HCT116 (cell line): Measurements from ENCODE around the gene ABCC9. TPM values are rescaled to one million over a fixed set of nuclear protein-coding genes. Genes with fewer than 3 reads are reported as not detected.

Experiments used
- ATAC-seq: fragments of 200-7000 bp; cut with Tn5 transposase; 2 replicates; pipeline ENCODE4 v1.9.1; 2020; ENCODE audit warnings: mild to moderate bottlenecking, moderate library complexity
- BruUV-seq: library from RNA; stranded (reverse); fragments of 400-500 nt; replicated peaks from 2 replicates; lab custom pipeline; 2021; lab: Mats Ljungman, UMichigan
- CTCF ChIA-PET: fragments of 300-600 bp; sonication (Branson Sonifier 250); formaldehyde crosslinking; loops from one replicate; lab custom pipeline; 2021; ENCODE audit warnings: antibody characterized with exemption; lab: Charles Lee
- POLR2A ChIA-PET: fragments of 300-600, 350-600 bp; sonication (Branson Sonifier 250); formaldehyde crosslinking; loops from one replicate; lab custom pipeline; 2021; ENCODE audit warnings: antibody characterized with exemption; lab: Charles Lee
- RAD21 ChIA-PET, 2 experiments: fragments of 300-600 bp; sonication (Branson Sonifier 250); formaldehyde crosslinking; loops; one replicate each; lab custom pipeline; 2023; ENCODE audit warnings: low total read pairs in 2 of 2; ENCODE audit not compliant: uncharacterized antibody in 2 of 2, unreplicated experiment in 2 of 2, low non-redundant PET in 1 of 2; lab: Charles Lee
- DNase-seq: peaks from one replicate; pipeline ENCODE4 v3.0.0-alpha.2; 2010; ENCODE audit warnings: low read depth, low spot score
- H2AFZ ChIP-seq: fragments of 200-600 bp; shearing (Covaris generic), sonication (generic); 2 replicates; pipeline ENCODE4 v1.6.1; 2017; ENCODE audit warnings: low read depth, mixed run types, mixed read lengths, antibody characterized with exemption, low read length; ENCODE audit not compliant: poor library complexity, severe bottlenecking
- H3K27ac ChIP-seq: 2 replicates; pipeline ENCODE4 v1.5.1; 2012; ENCODE audit warnings: low read depth, low read length
- H3K27me3 ChIP-seq: fragments of 200-600 bp; sonication (generic); 2 replicates; pipeline ENCODE4 v1.6.1; 2016; ENCODE audit warnings: mixed run types, low read length, mixed read lengths; ENCODE audit not compliant: insufficient read depth
- H3K36me3 ChIP-seq, 2 experiments: fragments of 200-500 bp in 1 of 2; fragments of 200-600 bp in 1 of 2; sonication (Bioruptor generic) in 1 of 2; sonication (generic) in 1 of 2; 2 replicates each; pipeline versions ENCODE4 v1.5.1 to v1.6.1; 2014 to 2016; ENCODE audit warnings: low read length in 2 of 2, inconsistent platforms in 1 of 2, mixed read lengths in 1 of 2, mixed run types in 1 of 2; ENCODE audit not compliant: insufficient read depth in 2 of 2, control insufficient read depth in 1 of 2
- H3K4me1 ChIP-seq, 2 experiments: fragments of 200-600 bp in 1 of 2; sonication (generic) in 1 of 2; 2 replicates each; pipeline versions ENCODE4 v1.5.1 to v1.6.1; 2012 to 2017; ENCODE audit warnings: low read length in 2 of 2, inconsistent platforms in 1 of 2, mild to moderate bottlenecking in 1 of 2, mixed read lengths in 1 of 2, mixed run types in 1 of 2, moderate library complexity in 1 of 2; ENCODE audit not compliant: insufficient read depth in 2 of 2, control insufficient read depth in 1 of 2
- H3K4me2 ChIP-seq: fragments of 200-600 bp; sonication (generic); 2 replicates; pipeline ENCODE4 v1.6.1; 2017; ENCODE audit warnings: mixed run types, low read length, mixed read lengths
- H3K4me3 ChIP-seq, 2 experiments: fragments of 200-600 bp in 1 of 2; sonication (generic) in 1 of 2; replicated peaks in 1 of 2; 2 replicates each; pipeline ENCODE4 v1.5.1; 2011 to 2016; ENCODE audit warnings: low read length in 2 of 2, control low read depth in 1 of 2, low read depth in 1 of 2, mild to moderate bottlenecking in 1 of 2, mixed read lengths in 1 of 2, mixed run types in 1 of 2
- H3K79me2 ChIP-seq: fragments of 200-600 bp; sonication (generic); 2 replicates; pipeline ENCODE4 v1.6.1; 2017; ENCODE audit warnings: mild to moderate bottlenecking, mixed run types, low read length, moderate library complexity, mixed read lengths; ENCODE audit not compliant: insufficient read depth
- H3K9ac ChIP-seq: fragments of 200-600 bp; sonication (generic); 2 replicates; pipeline ENCODE4 v1.6.1; 2016; ENCODE audit warnings: low read length, mixed read lengths
- H3K9me2 ChIP-seq: fragments of 200-600 bp; sonication (generic), shearing (Covaris generic); 2 replicates; pipeline ENCODE4 v1.6.1; 2017; ENCODE audit warnings: mixed run types, mild to moderate bottlenecking, moderate library complexity; ENCODE audit not compliant: insufficient read depth
- H3K9me3 ChIP-seq, 2 experiments: fragments of 200-500 bp in 1 of 2; fragments of 200-600 bp in 1 of 2; sonication (Bioruptor generic) in 1 of 2; sonication (generic) in 1 of 2; 2 replicates each; pipeline ENCODE4 v1.6.1; 2014 to 2017; ENCODE audit warnings: low read length in 2 of 2, mixed read lengths in 2 of 2, inconsistent platforms in 1 of 2, low read depth in 1 of 2, mild to moderate bottlenecking in 1 of 2, mixed run types in 1 of 2, moderate library complexity in 1 of 2; ENCODE audit not compliant: control insufficient read depth in 1 of 2, insufficient read depth in 1 of 2
- H4K20me1 ChIP-seq: fragments of 200-600 bp; sonication (generic), shearing (Covaris generic); 2 replicates; pipeline ENCODE4 v1.6.1; 2017; ENCODE audit warnings: mixed run types, mild to moderate bottlenecking, moderate library complexity; ENCODE audit not compliant: insufficient read depth
- CBX3 ChIP-seq: IDR thresholded peaks from 2 replicates; pipeline ENCODE4 v1.6.1; 2012; ENCODE audit warnings: low read depth
- SP1 ChIP-seq: IDR thresholded peaks from 2 replicates; pipeline ENCODE4 v1.6.1; 2012; ENCODE audit warnings: low read depth
- YY1 ChIP-seq: IDR thresholded peaks from 2 replicates; pipeline ENCODE4 v1.6.1; 2011; ENCODE audit warnings: low read length, low read depth, moderate library complexity, mild to moderate bottlenecking; ENCODE audit not compliant: insufficient replicate concordance; ENCODE audit errors: extremely low read depth
- ZFX ChIP-seq: fragments of 450-650 bp; IDR thresholded peaks from 2 replicates; pipeline ENCODE4 v1.6.1; 2017
- intact Hi-C: fragments of 100-400 bp; cut with micrococcal nuclease; formaldehyde crosslinking; loops from 2 replicates; pipeline ENCODE4 v1.10.0; 2022
- total RNA-seq: library from RNA; stranded (reverse); gene quantifications from one replicate; pipeline ENCODE4 v1.2.1, GENCODE V29; 2021; ENCODE audit not compliant: unreplicated experiment
- TF ChIP-seq, protein P1 (sequence below), 3 experiments: fragments of 200-600 bp in 1 of 3; sonication (generic) in 1 of 3; IDR thresholded peaks in 2 of 3; conservative IDR thresholded peaks in 1 of 3; 2 replicates each; pipeline ENCODE4 v1.5.1; 2012 to 2017; ENCODE audit warnings: low read depth in 2 of 3, low read length in 2 of 3, antibody characterized with exemption in 1 of 3, borderline replicate concordance in 1 of 3, control low read depth in 1 of 3, mild to moderate bottlenecking in 1 of 3, mixed read lengths in 1 of 3, mixed run types in 1 of 3, moderate library complexity in 1 of 3; ENCODE audit not compliant: insufficient read depth in 1 of 3

Gene ABCC9
- total RNA-seq, 1 experiment from 2014 or later, result 0.05 TPM

DNA sequence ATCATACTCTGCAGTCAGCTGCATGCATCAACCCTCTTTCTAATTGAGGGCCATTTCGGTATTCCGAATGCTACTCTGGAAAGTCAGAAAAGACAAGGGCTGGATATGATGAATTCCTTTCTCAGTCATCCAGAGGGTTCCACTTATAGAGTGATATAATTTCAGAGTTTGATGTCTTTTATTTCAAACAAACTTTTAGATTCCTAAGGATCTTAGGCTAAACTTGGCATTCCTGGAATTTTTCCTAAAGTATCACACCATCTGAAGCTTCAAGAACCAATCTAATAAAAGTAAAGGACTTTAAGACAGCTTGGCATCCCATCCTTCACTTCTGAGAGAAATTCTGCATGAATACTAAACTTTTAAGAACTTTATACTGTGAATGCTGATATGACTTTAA, 97.4 kb downstream of the ABCC9 start:
- no TSS peak for BruUV-seq
- H3K4me3 ChIP-seq, result no peak overlapping the region
- POLR2A ChIA-PET, result no interaction called here
- H3K27me3 ChIP-seq, result no peaks in the 10 kb centered on the region
- H4K20me1 ChIP-seq, result no peaks in the 10 kb centered on the region
- RAD21 ChIA-PET, result no interaction called here
- H3K4me2 ChIP-seq, result no peak overlapping the region
- no peaks in the 10 kb centered on the region for H3K4me1 ChIP-seq
- no peak for TF ChIP-seq YY1
- no peak for TF ChIP-seq ZFX
- TF ChIP-seq, protein P1, sequence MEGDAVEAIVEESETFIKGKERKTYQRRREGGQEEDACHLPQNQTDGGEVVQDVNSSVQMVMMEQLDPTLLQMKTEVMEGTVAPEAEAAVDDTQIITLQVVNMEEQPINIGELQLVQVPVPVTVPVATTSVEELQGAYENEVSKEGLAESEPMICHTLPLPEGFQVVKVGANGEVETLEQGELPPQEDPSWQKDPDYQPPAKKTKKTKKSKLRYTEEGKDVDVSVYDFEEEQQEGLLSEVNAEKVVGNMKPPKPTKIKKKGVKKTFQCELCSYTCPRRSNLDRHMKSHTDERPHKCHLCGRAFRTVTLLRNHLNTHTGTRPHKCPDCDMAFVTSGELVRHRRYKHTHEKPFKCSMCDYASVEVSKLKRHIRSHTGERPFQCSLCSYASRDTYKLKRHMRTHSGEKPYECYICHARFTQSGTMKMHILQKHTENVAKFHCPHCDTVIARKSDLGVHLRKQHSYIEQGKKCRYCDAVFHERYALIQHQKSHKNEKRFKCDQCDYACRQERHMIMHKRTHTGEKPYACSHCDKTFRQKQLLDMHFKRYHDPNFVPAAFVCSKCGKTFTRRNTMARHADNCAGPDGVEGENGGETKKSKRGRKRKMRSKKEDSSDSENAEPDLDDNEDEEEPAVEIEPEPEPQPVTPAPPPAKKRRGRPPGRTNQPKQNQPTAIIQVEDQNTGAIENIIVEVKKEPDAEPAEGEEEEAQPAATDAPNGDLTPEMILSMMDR (IDR thresholded peaks at IDR 0.05 in 2 of 3, conservative IDR thresholded peaks at IDR 0.05 in 1 of 3; ENCODE audit: borderline replicate concordance in 1 of 3, insufficient read depth in 1 of 3, low read depth in 2 of 3, low read length in 2 of 3), result no peak
- TF ChIP-seq CBX3, result no peak
- H3K9me2 ChIP-seq, result no peaks in the 10 kb centered on the region
- CTCF ChIA-PET, result no interaction called here
- no peak for ATAC-seq
- H3K36me3 ChIP-seq, result no peaks in the 10 kb centered on the region
- no peak overlapping the region for H3K27ac ChIP-seq
- no peaks in the 10 kb centered on the region for H3K79me2 ChIP-seq
- H3K9me3 ChIP-seq, result no peaks in the 10 kb centered on the region
- intact Hi-C loops, result no loop called here
- no peak overlapping the region for H3K9ac ChIP-seq
- H2AFZ ChIP-seq, result no peak overlapping the region
- DNase-seq, result no peak

DNA sequence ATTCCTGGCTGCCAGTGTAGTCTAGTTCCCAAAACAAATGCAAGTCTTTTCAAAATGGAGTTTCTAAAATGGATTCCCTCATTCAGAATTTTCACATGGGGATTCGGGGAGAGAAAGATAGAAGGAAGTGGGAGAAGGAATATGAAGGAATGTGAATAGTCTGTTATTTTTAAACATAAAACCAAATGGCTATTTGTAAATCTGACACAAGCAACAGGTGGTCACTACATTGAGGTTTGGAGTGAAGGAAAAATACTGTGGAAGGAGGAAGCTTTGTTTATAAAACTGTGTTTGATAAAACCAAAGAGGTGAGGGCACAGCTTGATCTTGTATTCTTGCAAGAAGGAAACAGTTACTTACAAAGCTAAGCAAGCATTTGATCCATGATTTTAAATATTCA, 101.5 kb downstream of the ABCC9 start:
- Histone ChIP-seq H3K9ac (no peak overlapping the region), H3K4me1 (no peaks in the 10 kb centered on the region), H2AFZ (no peak overlapping the region), H3K4me3 (no peak overlapping the region), H3K4me2 (no peak overlapping the region), H3K27ac (no peak overlapping the region), H3K79me2 (no peaks in the 10 kb centered on the region), H3K9me3 (no peaks in the 10 kb centered on the region), H3K36me3 (no peaks in the 10 kb centered on the region), H3K27me3 (no peaks in the 10 kb centered on the region), H4K20me1 (no peaks in the 10 kb centered on the region), H3K9me2 (no peaks in the 10 kb centered on the region)
- ChIA-PET POLR2A (no interaction called here), RAD21 (no interaction called here), CTCF (no interaction called here)
- ATAC-seq (no peak), DNase-seq (no peak)
- intact Hi-C loops, result no loop called here
- no TSS peak for BruUV-seq
- TF ChIP-seq SP1 (no peak), ZFX (no peak)
